Measurements from ENCODE around the gene UBR1.
A peak's percentile ranks its signal among the peaks of the same experiment; 100 is the strongest.
"Not testable (repeated sequence)": the region's sequence is repeated elsewhere in the genome, so short reads cannot be mapped to it uniquely, and the experiment has no call there.

UBR1 gene

DNA sequence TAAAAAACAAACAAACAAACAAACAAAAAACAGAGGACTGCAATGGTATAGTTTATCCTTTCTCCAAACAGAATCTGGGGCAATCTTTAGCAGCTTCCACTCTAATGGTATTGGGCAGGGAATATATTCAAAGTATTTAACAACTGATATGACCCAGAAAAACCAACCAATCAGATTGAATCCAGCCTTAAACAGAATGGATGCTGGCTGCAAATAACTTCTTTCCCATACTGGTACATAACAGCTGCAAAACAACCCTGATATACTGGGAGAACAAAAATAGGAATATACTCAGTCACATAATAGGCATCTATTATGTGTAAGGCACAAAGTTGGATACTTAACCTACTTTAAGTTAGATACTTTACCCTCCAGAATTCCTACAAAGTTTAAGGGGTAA lies 49.1 kb downstream of the UBR1 start:
- DNase-seq (ENCODE audit: low spot score) (no peak), FAIRE-seq (no peak)

DNA sequence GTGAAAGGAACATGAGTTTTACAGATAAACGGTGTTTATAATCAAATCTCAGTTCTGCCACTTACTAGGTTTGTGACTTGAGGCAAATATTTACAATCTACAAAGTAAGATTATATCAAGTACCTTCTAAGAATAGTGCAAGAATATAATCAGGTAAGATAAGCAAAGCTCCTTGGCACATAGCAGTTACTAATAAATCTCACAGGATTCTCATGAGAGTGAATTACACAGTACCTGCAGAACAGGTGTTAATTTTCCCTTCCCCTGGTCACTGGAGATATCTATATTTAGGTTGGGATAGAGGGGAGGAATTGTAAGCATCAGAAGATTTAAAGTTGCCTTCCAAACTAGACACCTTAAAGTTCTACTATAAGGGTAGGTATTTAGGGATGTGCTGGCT lies 53.0 kb downstream of the UBR1 start:
- no peak for DNase-seq (ENCODE audit: low spot score)
- FAIRE-seq, result no peak

DNA sequence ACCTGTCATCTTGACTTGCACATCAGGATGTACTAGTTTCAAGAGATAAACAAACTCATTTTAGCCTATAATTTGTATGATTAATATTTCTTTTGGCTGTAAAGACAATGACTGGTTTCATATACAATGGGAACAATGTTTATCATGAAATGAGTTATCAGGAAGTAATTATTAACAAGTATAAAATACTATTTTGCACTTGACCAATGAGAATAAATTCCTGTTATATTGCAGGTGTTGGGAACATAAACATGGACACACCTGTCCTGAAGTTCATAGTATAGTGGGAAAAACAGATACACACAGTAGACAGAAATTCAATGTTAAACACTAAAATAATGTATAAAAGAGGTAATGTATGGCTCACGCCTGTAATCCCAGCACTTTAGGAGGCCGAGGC lies 56.9 kb downstream of the UBR1 start:
- no peak for DNase-seq (ENCODE audit: low spot score)
- no peak for FAIRE-seq

DNA sequence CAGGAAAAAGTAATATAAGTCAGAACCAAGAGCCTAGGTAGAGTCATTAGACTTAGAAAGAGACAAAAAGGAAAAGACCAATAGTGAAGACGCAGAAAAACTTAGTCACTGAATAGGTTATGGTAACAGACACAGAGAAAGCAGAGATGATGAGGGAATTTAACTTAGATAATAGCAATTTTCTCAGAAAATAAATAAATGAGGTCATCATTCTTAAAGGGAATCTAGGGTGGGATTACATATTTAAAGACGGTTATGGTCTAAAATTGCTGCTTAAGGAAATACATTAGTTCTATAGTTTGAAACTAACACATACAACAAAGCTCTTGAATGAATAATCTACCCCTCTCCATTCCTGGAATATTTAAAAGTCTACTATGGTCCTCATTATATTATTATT lies 59.4 kb downstream of the UBR1 start:
- FAIRE-seq (no peak), DNase-seq (ENCODE audit: low spot score) (no peak)

DNA sequence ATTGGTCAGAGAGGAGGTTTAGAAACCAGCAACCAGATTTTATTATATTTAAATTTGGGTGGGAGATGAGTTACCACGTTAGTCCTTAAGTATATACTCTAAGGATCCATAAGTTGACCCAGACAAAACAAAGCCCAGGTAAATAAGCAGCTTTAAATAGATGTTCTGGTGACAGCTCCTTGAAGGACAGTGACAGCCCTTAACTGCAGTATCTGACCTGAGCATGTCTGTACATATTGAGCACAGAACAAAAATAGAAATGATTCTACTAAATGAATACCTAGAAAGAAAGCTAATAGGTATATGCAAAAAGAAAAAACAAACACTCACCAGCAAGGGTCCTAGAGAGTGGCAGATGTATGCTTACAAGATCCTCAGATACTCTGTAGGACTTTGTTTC lies 63.0 kb downstream of the UBR1 start:
- FAIRE-seq, result no peak

DNA sequence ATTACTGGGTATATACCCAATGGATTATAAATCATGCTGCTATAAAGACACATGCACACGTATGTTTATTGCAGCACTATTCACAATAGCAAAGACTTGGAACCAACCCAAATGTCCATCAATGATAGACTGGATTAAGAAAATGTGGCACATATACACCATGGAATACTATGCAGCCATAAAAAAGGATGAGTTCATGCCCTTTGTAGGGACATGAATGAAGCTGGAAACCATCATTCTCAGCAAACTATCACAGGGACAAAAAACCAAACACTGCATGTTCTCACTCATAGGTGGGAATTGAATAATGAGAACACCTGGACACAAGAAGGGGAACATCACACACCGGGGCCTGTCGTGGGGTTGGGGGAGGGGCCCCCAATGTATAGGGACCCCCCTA lies 64.8 kb downstream of the UBR1 start:
- DNase-seq (ENCODE audit: low spot score); FAIRE-seq: not testable (repeated sequence)

More for the DNA sequence above, 63.0 kb downstream of the UBR1 start:
- no peak for DNase-seq (ENCODE audit: low spot score)

DNA sequence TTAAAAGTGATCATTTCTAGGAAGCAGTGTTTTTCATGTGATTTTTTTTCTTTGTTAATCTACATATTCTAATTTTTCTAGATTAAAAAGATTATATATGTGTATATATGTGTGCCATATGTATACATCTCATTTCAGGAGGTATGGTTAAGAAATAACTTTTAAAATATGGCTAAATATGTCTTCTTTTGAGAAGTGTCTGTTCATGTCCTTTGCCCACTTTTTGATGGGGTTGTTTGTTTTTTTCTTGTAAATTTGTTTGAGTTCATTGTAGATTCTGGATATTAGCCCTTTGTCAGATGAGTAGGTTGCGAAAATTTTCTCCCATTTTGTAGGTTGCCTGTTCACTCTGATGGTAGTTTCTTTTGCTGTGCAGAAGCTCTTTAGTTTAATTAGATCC lies 70.6 kb downstream of the UBR1 start:
- not testable (repeated sequence) for FAIRE-seq

DNA sequence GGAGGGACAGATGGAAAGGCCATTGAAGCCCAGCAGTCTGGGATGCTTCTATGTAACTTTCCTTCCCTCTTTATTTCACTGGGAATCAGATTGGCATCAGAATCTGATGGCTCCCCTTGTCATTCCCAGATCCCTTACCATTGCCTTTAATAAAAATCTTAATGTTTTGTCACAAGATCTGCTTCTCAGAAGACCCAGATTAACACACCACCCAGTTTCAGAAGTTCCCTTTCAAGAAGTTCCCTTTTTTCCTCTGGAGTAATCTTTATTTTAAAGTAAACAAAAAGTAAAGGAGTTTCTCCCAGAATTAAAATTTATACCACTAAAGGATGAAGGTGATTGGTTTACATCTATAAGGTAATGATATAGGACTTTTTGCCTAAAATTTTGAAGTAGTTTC lies 76.4 kb downstream of the UBR1 start:
- no peak for FAIRE-seq

More for the DNA sequence above, 70.6 kb downstream of the UBR1 start:
- not testable (repeated sequence) for DNase-seq (ENCODE audit: low spot score)

DNA sequence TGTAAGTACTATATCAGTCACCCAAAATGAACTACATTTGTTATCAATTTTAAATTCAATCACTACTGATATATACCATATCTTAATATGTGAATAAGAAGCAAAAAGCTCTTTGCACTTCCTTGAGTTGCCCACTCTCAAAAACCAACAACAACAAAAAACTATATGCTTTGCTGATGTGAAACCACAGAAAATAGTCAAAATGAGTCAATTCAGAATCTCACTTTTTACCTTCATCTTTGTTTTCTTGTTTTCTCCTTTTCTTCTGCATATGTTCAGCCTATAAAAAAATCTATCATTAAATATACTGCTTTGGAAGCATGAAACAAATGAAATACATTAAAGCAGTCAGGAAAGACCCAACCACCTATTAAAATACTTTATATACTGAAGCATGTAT lies 80.7 kb downstream of the UBR1 start:
- FAIRE-seq, result no peak
- no peak for DNase-seq (ENCODE audit: low spot score)

More for the DNA sequence above, 76.4 kb downstream of the UBR1 start:
- no peak for DNase-seq (ENCODE audit: low spot score)

DNA sequence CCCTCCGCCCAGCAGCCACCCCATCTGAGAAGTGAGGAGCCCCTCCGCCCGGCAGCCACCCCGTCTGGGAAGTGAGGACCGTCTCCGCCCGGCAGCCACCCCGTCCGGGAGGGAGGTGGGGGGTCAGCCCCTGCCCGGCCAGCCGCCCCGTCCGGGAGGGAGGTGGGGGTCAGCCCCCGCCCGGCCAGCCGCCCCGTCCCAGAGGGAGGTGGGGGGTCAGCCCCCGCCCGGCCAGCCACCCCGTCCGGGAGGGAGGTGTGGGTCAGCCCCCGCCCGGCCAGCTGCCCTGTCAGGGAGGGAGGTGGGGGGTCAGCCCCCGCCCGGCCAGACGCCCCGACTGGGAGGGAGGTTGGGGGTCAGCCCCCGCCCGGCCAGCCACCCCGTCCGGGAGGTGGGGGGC lies 91.2 kb downstream of the UBR1 start:
- FAIRE-seq; DNase-seq (ENCODE audit: low spot score): not testable (repeated sequence)

DNA sequence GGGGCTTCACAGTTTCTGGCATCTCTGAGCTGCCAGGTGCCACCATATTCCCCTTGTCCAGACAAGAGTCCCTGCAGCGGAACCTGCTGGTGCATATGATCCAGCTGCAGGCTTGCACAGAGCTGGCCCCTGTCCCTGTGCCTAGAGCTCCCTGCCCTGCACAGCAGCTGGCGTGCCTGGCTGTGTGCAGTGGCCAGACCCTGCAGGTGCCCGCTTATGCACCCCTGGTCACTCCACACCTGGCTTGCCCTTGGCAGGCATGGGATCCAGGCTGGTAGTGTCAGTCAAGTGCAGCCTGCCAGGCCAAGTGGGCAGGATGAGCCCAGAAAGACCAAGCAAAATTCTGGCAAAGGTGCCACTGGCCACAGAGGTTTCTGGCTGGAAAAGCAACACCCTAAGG lies 96.6 kb downstream of the UBR1 start:
- FAIRE-seq, result no peak
- no peak for DNase-seq (ENCODE audit: low spot score)

DNA sequence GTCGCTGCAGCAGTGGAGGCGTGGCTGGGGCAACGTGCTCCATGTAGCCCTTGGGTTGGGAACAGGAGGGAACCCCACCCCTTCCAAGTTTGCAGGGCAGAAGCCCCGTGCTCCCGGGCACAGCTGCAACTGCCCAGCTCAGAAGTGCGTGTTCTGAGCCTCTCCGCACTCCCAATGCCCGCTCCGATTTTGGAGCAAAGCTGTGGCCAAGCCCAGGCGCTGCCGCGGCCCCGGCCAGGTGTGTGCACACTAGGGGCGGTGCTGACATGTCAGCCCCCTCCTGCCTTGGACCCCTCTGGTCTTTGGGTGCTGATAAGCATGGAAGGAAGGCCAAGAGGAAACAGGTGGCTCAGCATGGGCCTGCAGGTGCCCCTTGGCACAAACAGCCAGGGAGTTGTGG lies 97.7 kb downstream of the UBR1 start:
- no peak for FAIRE-seq
- DNase-seq (ENCODE audit: low spot score), result no peak

DNA sequence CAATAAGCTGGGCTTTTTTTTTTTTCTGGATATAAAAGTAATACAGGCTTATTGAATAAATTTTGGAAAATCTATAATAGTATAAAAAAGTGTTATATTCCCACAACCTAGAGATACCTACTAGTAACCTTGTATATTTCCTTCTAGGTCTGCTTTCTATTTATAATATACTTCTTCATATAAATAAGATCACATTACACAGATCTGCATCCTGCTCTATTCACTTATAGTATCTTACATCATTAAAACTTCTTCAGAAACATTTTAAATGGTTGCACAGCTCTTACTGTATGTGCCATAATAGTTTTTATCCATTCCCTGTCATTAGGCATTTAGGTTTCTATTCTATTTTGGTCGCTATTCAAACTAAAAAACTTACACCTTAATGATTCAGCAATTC lies 98.3 kb downstream of the UBR1 start:
- no peak for DNase-seq (ENCODE audit: low spot score)
- no peak for FAIRE-seq

DNA sequence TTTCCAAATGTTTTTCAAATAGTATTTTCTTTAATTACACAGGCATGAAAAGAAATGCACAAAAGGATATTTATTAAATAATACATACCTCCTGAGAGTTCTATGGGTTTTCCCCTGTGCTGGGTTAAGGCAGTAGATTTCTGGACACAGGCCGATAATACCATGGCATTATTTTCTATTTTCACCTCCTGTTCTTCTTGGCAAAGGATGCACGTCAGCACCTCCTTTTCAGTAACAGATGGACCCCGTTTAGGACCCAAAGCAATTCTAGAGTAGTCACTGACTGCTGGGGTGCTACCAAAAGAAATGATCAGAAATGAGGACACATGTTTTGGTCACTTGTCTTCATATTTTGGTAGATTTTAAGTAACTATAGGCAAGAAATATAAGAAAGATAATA lies 98.8 kb downstream of the UBR1 start:
- DNase-seq (ENCODE audit: low spot score) (no peak), FAIRE-seq (no peak)

DNA sequence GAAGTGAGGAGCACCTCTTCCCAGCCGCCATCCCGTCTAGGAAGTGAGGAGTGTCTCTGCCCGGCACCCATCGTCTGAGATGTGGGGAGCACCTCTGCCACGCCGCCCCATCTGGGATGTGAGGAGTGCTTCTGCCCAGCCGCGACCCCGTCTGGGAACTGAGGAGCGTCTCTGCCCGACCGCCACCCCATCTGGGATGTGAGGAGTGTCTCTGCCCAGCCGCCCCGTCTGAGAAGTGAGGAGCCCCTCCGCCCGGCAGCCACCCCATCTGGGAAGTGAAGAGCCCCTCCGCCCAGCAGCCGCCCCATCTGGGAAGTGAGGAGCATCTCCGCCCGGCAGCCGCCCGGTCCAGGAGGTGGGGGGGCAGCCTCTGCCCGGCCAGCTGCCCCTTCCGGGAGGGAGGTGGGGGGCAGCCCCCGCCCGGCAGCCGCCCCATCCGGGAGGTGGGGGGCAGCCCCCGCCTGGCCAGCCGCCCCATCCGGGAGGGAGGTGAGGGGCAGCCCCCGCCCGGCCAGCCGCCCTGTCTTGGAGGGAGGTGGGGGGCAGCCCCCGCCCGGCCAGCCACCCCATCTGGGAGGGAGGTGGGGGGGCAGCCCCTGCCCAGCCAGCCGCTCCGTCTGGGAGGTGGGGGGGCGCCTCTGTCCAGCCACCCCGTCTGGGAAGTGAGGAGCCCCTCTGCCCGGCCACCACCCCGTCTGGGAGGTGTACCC lies 100.8 kb downstream of the UBR1 start:
- FAIRE-seq; DNase-seq (ENCODE audit: low spot score): not testable (repeated sequence)

DNA sequence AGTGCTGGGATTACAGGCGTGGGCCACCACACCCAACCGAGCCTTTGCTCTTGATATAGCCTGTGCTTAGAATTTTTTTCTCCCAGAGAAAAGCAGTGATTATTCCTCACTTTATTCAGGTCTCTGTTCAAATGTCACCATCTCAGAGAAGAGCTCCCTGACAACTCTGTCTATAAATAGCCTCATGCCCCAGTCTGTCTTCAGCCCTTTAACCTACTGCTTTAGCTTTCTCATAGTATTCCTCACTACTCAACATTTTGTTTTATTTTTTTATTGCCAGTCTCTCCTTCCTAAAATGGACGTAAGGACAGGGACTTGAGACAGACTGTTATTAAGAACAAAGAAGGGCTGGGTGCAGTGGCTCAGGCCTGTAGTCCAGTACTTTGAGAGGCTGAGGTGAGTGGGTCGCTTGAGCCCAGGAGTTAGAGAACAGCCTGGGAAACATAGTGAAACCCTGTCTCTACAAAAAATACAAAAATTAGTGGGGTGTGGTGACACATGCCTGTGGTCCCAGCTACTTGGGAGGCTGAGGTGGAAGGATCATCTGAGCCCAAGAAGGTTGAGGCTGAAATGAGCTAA lies 106.5 kb downstream of the UBR1 start:
- no peak for FAIRE-seq
- DNase-seq (ENCODE audit: low spot score), result no peak

DNA sequence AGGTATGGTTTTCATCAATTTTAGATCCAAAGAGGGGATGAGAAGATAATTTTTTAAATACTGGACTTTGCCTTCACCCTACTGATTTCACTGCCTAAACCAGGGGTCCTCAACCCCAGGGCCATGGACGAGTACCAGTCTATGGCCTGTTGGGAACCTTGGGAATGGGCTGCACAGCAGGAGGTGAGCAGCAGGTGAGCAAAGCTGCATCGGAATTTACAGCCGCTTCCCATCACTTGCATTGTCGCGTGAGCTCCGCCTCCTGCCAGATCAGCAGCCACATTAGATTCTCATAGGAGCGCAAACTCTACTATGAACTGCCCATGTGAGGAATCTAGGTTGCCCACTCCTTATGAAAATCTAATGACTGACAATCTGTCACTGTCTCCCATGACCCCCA lies 109.0 kb downstream of the UBR1 start:
- no peak for FAIRE-seq
- DNase-seq (ENCODE audit: low spot score), result no peak

DNA sequence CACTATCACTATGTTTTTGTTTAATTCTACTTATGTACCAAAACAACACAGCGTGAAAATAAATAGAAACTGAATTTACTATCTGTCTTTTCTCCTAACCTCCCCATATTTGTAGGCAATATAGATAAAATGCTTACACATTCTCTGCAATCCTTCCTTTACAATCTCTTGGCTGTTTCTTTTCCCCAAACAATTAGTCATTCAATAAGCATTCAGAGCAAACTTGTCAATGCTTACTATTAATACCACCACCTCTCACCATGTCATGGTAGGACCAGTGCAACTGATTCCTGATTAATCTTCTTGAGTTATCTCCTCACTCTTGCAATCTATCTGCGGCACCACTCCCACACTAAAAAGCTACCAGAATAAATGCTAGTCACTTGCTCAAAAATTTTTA lies 111.3 kb downstream of the UBR1 start:
- no peak for FAIRE-seq
- no peak for DNase-seq (ENCODE audit: low spot score)

DNA sequence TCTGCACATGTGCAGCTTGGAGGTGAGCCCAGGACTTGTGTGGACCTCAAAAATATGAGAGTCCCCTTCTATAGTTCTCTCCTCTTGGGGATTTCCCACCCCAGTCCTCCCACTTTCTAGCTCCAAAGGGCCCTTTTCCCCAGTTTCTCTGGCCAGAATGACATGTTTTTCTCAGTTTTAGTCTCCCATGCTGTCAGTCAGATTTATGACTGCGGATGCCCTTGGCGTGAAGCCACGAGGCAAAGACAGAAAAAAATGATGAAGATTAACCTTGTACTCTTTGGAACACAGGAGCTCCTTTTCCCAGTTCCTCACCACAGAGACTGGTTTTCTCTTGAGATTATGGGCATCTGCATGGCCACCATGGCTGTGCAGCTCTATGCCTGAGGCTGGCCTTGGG lies 113.2 kb downstream of the UBR1 start:
- DNase-seq (ENCODE audit: low spot score) (no peak), FAIRE-seq (no peak)

DNA sequence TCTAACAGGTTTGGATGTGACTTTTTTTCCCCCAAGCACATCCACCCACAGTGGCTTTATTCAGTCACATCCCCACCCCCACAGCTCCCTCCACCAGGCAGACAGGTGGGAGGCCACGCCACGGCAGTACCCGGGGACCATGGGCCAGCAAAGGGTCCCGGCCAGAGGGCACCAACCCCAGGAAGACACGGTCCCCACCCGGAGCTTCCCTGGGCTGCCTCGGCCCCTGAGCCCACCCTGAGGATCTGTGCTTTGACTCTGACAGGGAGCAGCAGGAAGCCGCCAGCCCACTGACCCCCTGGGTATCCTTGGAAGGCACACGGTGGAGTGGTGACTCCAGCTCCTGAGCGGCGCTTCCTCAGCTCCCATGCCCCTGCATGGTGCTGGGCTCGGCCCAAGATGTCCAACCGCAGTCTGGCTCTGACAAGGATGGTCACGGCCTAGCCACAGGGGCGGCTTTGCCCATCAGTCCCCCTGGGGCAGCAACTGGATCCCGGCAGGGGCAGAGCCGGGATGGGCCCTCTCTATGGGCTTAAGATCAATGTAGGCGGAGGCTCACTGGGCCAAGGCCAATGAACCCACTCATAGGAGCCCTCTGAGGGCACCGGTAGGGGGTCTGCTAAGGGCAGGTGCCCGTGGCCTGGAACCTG lies 119.0 kb downstream of the UBR1 start:
- FAIRE-seq (no peak), DNase-seq (ENCODE audit: low spot score) (no peak)

DNA sequence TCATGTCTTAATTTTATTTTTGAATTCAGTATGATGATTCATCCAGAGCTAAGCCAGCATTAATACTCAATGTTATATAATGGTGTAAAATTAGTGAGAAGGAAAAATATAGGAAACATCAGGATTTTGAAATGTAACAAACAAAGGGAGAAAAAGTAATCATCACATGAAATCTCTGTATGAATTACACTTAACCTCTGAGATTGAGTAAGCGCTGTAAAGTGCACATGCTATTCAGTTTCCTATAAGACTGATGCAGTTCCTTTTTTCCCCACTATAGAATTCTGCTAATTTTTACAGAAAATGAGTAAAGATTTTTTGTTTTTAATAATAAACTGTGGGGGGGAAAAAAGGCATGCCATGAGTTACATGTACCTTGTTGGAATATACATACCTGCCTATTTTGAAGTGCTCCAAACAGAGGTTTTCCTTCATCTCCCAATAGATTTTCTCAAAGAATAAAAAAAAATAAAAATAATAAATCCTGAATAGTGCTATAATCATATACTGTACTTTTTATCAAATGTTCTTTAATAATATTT lies 121.3 kb downstream of the UBR1 start:
- DNase-seq (ENCODE audit: low spot score), result no peak
- no peak for FAIRE-seq

DNA sequence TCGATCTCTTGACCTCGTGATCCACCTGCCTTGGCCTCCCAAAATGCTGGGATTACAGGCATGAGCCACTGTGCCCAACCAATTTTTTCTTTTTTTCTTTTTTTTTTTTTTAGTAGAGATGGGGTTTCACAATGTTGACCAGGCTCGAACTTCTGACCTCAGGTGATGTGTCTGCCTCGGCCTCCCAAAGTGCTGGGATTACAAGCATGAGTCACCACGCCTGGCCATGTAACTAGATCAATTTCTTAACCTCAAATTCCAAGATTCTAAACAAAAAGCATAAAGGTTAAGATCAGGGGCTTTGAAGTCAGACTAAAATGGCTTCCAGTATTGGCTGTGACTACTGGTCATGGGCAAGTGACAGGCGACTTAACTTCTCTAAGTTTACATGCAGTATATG lies 126.7 kb downstream of the UBR1 start:
- not testable (repeated sequence) for FAIRE-seq
- DNase-seq (ENCODE audit: low spot score), result peak; percentile 32

Measured in RCC 7860 (cell line).